Liver (tissue), 9 donors: ENCODE results near the gene EXD3. TPM values are rescaled to one million over a fixed set of nuclear protein-coding genes. Genes with fewer than 3 reads are reported as not detected.

Source experiments
- DNase-seq: peaks from one replicate; pipeline ENCODE4 v3.0.0-alpha.2; 2017; ENCODE audit warnings: low spot score
- H3K27ac ChIP-seq, 2 donors: one replicate each; pipeline ENCODE4 v1.7.0; 2013; ENCODE audit warnings: inconsistent platforms in 2 of 2, low read length in 2 of 2, control low read depth in 1 of 2, low read depth in 1 of 2, mild to moderate bottlenecking in 1 of 2
- H3K27me3 ChIP-seq, 4 donors: one replicate each; pipeline versions ENCODE4 v1.6.1 to v1.7.0; 2013; ENCODE audit warnings: low read length in 3 of 4, inconsistent platforms in 1 of 4, mild to moderate bottlenecking in 1 of 4, moderate library complexity in 1 of 4; ENCODE audit not compliant: control insufficient read depth in 4 of 4, insufficient read depth in 4 of 4
- H3K36me3 ChIP-seq, 4 donors: one replicate each; pipeline versions ENCODE4 v1.6.1 to v1.7.0; 2013; ENCODE audit warnings: low read length in 3 of 4, mild to moderate bottlenecking in 3 of 4, low read depth in 1 of 4, moderate library complexity in 1 of 4; ENCODE audit not compliant: control insufficient read depth in 4 of 4, insufficient read depth in 3 of 4
- H3K4me1 ChIP-seq, 4 donors: one replicate each; pipeline versions ENCODE4 v1.6.1 to v1.7.0; 2013; ENCODE audit warnings: low read length in 3 of 4, mild to moderate bottlenecking in 3 of 4, moderate library complexity in 1 of 4; ENCODE audit not compliant: control insufficient read depth in 4 of 4, insufficient read depth in 4 of 4
- H3K4me3 ChIP-seq, 3 donors: one replicate each; pipeline versions ENCODE4 v1.6.1 to v1.7.0; 2013; ENCODE audit warnings: low read length in 3 of 3, control low read depth in 1 of 3, low read depth in 1 of 3, mild to moderate bottlenecking in 1 of 3
- H3K9ac ChIP-seq, 2 donors: one replicate each; pipeline ENCODE4 v1.7.0; 2013; ENCODE audit warnings: low read length in 2 of 2, mild to moderate bottlenecking in 2 of 2, moderate library complexity in 2 of 2, control low read depth in 1 of 2, low read depth in 1 of 2
- H3K9me3 ChIP-seq, 4 donors: one replicate each; pipeline versions ENCODE4 v1.6.1 to v1.7.0; 2013; ENCODE audit warnings: low read length in 3 of 4; ENCODE audit not compliant: control insufficient read depth in 4 of 4
- ATF3 ChIP-seq: IDR thresholded peaks from 2 replicates; pipeline ENCODE4 v1.6.1; 2016; ENCODE audit warnings: antibody characterized with exemption
- EGR1 ChIP-seq, 2 donors: IDR thresholded peaks; 2 replicates each; pipeline ENCODE4 v1.6.1; 2016 to 2018; ENCODE audit warnings: antibody characterized with exemption in 2 of 2, low read depth in 2 of 2
- FOXA1 ChIP-seq: IDR thresholded peaks from 2 replicates; pipeline ENCODE4 v1.6.1; 2016; ENCODE audit warnings: antibody characterized with exemption
- FOXA2 ChIP-seq: IDR thresholded peaks from 2 replicates; pipeline ENCODE4 v1.6.1; 2016; ENCODE audit warnings: antibody characterized with exemption
- GABPA ChIP-seq, 2 donors: IDR thresholded peaks in 1 of 2; conservative IDR thresholded peaks in 1 of 2; 2 replicates each; pipeline ENCODE4 v1.6.1; 2016; ENCODE audit warnings: antibody characterized with exemption in 2 of 2, mild to moderate bottlenecking in 1 of 2, moderate library complexity in 1 of 2
- HNF4A ChIP-seq, 2 donors: conservative IDR thresholded peaks; 2 replicates each; pipeline ENCODE4 v1.6.1; 2016; ENCODE audit warnings: antibody characterized with exemption in 2 of 2, mild to moderate bottlenecking in 2 of 2
- HNF4G ChIP-seq: IDR thresholded peaks from 2 replicates; pipeline ENCODE4 v1.6.1; 2016; ENCODE audit warnings: antibody characterized with exemption
- JUND ChIP-seq, 2 donors: IDR thresholded peaks; 2 replicates each; pipeline ENCODE4 v1.6.1; 2016; ENCODE audit warnings: antibody characterized with exemption in 2 of 2
- NR2F2 ChIP-seq: IDR thresholded peaks from 2 replicates; pipeline ENCODE4 v1.6.1; 2016; ENCODE audit warnings: antibody characterized with exemption
- RAD21 ChIP-seq, 2 donors: IDR thresholded peaks; 2 replicates each; pipeline ENCODE4 v1.6.1; 2016; ENCODE audit warnings: antibody characterized with exemption in 2 of 2, mild to moderate bottlenecking in 2 of 2
- REST ChIP-seq: IDR thresholded peaks from 2 replicates; pipeline ENCODE4 v1.6.1; 2016; ENCODE audit warnings: antibody characterized with exemption, mild to moderate bottlenecking
- RXRA ChIP-seq, 2 donors: IDR thresholded peaks; 2 replicates each; pipeline ENCODE4 v1.6.1; 2017 to 2018; ENCODE audit warnings: antibody characterized with exemption in 2 of 2, mild to moderate bottlenecking in 1 of 2
- SP1 ChIP-seq: IDR thresholded peaks from 2 replicates; pipeline ENCODE4 v1.6.1; 2018; ENCODE audit warnings: antibody characterized with exemption, mild to moderate bottlenecking
- TAF1 ChIP-seq: conservative IDR thresholded peaks from 2 replicates; pipeline ENCODE4 v1.6.1; 2016; ENCODE audit warnings: antibody characterized with exemption, mild to moderate bottlenecking
- YY1 ChIP-seq: IDR thresholded peaks from 2 replicates; pipeline ENCODE4 v1.6.1; 2016; ENCODE audit warnings: antibody characterized with exemption, mild to moderate bottlenecking
- WGBS: extraction: QIAGEN DNeasy Blood & Tissue Kit; methylation state at CpG from one replicate; pipeline ENCODE4 v1.1.7; 2013; 5-methylcytosine and 5-hydroxymethylcytosine counted together
- polyA plus RNA-seq, 2 donors: library from polyadenylated mRNA; stranded (reverse) in 1 of 2; unstranded in 1 of 2; fragments of 200-250 nt in 1 of 2; fragments of >200 nt in 1 of 2; fragmentation: Nextera tagmentation in 1 of 2; extraction: Ambion mirVana in 1 of 2; gene quantifications; one replicate each; pipeline versions ENCODE4 v1.2.1 to v1.2.3, GENCODE V29; 2013 to 2015
- total RNA-seq, 2 donors: library from RNA; depleted of rRNA; stranded (reverse); fragments of >200 nt; gene quantifications; one replicate each; pipeline ENCODE4 v1.2.3, GENCODE V29; 2014
- TF ChIP-seq, protein P1 (sequence below): IDR thresholded peaks from 2 replicates; pipeline ENCODE4 v1.6.1; 2016; ENCODE audit warnings: antibody characterized with exemption
- TF ChIP-seq, protein P2 (sequence below): fragments of 150-350 bp; IDR thresholded peaks from 2 replicates; pipeline ENCODE4 v1.5.1; 2017; ENCODE audit warnings: improper control_type of control experiment, low read depth, low read length; ENCODE audit not compliant: missing input control
- donor health status: healthy.
- donor health status: healthy.
- donor health status: healthy.
- donor health status: healthy.
- donor health status: healthy.

EXD3 gene
- total and polyA plus RNA-seq, 4 donors = 2.5 to 6.7 (median 3.7) TPM

DNA sequence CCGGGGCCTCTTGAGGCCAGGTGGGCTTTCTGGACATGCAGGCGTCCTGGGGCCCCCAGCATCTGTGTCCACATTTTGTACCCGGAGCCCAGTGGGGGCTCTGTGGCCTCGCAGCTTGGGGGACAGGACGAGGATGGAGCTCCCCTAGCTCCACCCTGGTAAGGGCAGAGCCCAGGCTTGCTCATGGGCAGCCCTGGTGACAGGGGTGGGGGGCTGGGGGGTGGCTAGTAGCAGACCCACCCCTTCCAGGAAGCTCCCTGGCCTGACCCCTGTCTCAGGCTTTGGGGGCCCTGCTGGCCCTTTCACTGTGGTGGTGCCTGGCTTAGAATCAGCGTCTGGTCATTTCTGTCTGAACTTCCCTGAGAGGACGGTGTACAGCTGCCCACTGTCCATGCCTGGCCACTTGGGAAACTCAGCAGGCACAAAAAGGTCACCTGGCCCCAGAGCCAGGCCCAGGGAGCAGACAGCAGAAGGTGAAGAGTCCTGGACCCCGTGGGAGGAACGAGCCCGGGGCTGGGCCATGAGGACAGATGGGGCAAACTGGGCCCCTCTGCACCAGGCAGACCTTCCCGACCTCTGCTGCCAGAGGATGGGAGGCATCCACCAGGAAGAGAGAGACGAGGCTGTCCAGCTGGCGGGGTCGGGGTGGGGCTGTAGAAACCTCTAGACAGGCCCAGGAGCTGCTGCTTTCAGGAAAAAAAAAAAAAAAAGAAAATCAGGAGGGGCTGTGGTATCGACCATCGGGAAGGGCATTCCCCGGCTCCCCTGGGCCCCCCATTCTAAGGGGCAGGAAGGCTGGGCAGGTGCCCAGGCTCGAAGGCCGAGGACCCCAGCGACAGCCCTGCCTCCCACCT, 52.8 kb downstream of the EXD3 start:
- no peak for DNase-seq
- H3K9ac ChIP-seq = no peak overlapping the region
- no peaks in the 10 kb centered on the region for H3K27me3 ChIP-seq
- H3K9me3 ChIP-seq = no peaks in the 10 kb centered on the region
- 90% methylated on average over 20 of the region's 20 CpGs for WGBS
- H3K36me3 ChIP-seq = peaks cover 0 to 5% (median 0%) of the 10 kb centered on the region in 4 donors
- no peaks in the 10 kb centered on the region for H3K4me1 ChIP-seq
- H3K27ac ChIP-seq = no peak overlapping the region
- no peak overlapping the region for H3K4me3 ChIP-seq
- TF ChIP-seq RAD21 (IDR thresholded peaks at IDR 0.05) = no peak
- TF ChIP-seq, protein P1, sequence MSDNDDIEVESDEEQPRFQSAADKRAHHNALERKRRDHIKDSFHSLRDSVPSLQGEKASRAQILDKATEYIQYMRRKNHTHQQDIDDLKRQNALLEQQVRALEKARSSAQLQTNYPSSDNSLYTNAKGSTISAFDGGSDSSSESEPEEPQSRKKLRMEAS = no peak
- TF ChIP-seq TAF1 = no peak
- no peak for TF ChIP-seq SP1
- no peak for TF ChIP-seq REST
- no peak for TF ChIP-seq RXRA (IDR thresholded peaks at IDR 0.05)
- TF ChIP-seq GABPA (IDR thresholded peaks at IDR 0.05 in 1 of 2, conservative IDR thresholded peaks at IDR 0.05 in 1 of 2) = no peak
- TF ChIP-seq FOXA2 = no peak

DNA sequence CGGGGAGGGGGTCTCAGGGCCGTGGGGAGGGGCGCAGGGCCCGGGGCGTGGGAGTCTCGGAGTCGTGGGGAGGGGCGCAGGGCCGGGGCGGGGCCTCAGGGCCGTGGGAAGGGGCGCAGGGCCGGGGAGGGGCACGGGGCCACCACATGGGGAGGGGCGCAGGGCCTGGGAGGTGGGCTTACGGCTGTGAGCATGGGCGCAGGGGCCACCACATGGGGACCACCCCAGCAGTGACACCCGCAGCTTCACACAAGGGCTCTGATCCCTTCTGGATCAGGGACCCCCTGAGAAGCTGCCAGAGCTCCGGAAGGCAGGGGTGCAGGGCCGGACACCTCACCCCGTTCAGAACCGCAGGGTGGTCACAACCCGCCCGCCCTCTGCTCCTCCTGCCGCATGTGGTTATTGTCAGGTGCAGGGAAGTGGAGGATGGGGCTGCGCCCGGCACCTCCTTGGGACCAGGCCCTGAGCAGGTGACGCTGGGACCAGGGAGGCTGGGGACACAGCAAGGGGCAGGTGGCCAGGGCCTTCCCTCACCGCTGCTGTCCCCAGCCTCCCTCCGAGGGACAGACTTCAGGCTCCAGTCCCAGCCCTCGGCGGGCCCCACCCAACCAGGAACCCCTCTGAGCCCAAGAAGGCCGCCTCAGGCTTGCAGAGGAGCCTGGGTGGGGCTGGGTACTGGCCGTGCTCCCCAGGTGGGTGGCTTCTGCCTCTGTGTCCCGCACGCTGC, 53.7 kb downstream of the EXD3 start:
- Histone ChIP-seq H3K36me3 (peaks cover 0 to 5% (median 0%) of the 10 kb centered on the region in 4 donors), H3K9me3 (no peaks in the 10 kb centered on the region), H3K27ac (no peak overlapping the region), H3K27me3 (no peaks in the 10 kb centered on the region), H3K4me3 (no peak overlapping the region), H3K4me1 (no peaks in the 10 kb centered on the region), H3K9ac (no peak overlapping the region)
- TF ChIP-seq HNF4G = no peak
- no peak for TF ChIP-seq HNF4A (conservative IDR thresholded peaks at IDR 0.05)
- TF ChIP-seq RXRA (IDR thresholded peaks at IDR 0.05) = no peak
- TF ChIP-seq YY1 = no peak
- TF ChIP-seq NR2F2 = no peak
- TF ChIP-seq RAD21 (IDR thresholded peaks at IDR 0.05) = no peak
- TF ChIP-seq JUND (IDR thresholded peaks at IDR 0.05) = no peak
- TF ChIP-seq, protein P1 = no peak
- TF ChIP-seq ATF3 = no peak
- no peak for TF ChIP-seq FOXA2
- no peak for TF ChIP-seq SP1
- TF ChIP-seq GABPA (IDR thresholded peaks at IDR 0.05 in 1 of 2, conservative IDR thresholded peaks at IDR 0.05 in 1 of 2) = no peak
- TF ChIP-seq EGR1 (IDR thresholded peaks at IDR 0.05; ENCODE audit: low read depth in 2 of 2) = no peak
- no peak for TF ChIP-seq FOXA1
- TF ChIP-seq, protein P2, sequence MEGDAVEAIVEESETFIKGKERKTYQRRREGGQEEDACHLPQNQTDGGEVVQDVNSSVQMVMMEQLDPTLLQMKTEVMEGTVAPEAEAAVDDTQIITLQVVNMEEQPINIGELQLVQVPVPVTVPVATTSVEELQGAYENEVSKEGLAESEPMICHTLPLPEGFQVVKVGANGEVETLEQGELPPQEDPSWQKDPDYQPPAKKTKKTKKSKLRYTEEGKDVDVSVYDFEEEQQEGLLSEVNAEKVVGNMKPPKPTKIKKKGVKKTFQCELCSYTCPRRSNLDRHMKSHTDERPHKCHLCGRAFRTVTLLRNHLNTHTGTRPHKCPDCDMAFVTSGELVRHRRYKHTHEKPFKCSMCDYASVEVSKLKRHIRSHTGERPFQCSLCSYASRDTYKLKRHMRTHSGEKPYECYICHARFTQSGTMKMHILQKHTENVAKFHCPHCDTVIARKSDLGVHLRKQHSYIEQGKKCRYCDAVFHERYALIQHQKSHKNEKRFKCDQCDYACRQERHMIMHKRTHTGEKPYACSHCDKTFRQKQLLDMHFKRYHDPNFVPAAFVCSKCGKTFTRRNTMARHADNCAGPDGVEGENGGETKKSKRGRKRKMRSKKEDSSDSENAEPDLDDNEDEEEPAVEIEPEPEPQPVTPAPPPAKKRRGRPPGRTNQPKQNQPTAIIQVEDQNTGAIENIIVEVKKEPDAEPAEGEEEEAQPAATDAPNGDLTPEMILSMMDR = no peak
- no peak for TF ChIP-seq TAF1
- no peak for DNase-seq
- WGBS = 88% methylated on average over 36 of the region's 36 CpGs
